Activated CD4-positive, alpha-beta T cell treated with anti-CD3 and anti-CD28 coated beads for 1 hour (primary cell): ENCODE results near the gene PPP1R14D.
A peak's percentile ranks its signal among the peaks of the same experiment; 100 is the strongest.

Experiments
- DNase-seq: peaks from one replicate; pipeline ENCODE4 v3.0.0-alpha.2; 2020

The PPP1R14D gene

GRCh38 chr15:40776537-40777141 is 51.9 kb downstream of the PPP1R14D start:
- no peak for DNase-seq

- DNase-seq = no peak
Measured at GRCh38 chr15:40775740-40776536, 52.6 kb downstream of the PPP1R14D start.

GRCh38 chr15:40775007-40775406 is 53.5 kb downstream of the PPP1R14D start:
- DNase-seq = no peak

- no peak for DNase-seq
Measured at GRCh38 chr15:40773902-40774301, 54.6 kb downstream of the PPP1R14D start.

GRCh38 chr15:40773496-40773895 is 55.0 kb downstream of the PPP1R14D start:
- DNase-seq = no peak

- DNase-seq = no peak
Measured at GRCh38 chr15:40772014-40772413, 56.5 kb downstream of the PPP1R14D start.

- no peak for DNase-seq
Measured at GRCh38 chr15:40771242-40771641, 57.3 kb downstream of the PPP1R14D start.

- no peak for DNase-seq
Measured at GRCh38 chr15:40770147-40770721, 58.3 kb downstream of the PPP1R14D start.

GRCh38 chr15:40769274-40770146 is 59.0 kb downstream of the PPP1R14D start, which contains the start of gene C15orf62:
TSS of gene C15orf62 (plus strand) at chr15:40769980. CDS start at chr15:40770496, 516 bp downstream.
- peak; percentile 48 for DNase-seq

- no peak for DNase-seq
Measured at GRCh38 chr15:40768521-40769273, 59.8 kb downstream of the PPP1R14D start.

- DNase-seq = no peak
Measured at GRCh38 chr15:40767838-40768500, 60.5 kb downstream of the PPP1R14D start.

- DNase-seq = no peak
Measured at GRCh38 chr15:40766906-40767837, 61.3 kb downstream of the PPP1R14D start.

GRCh38 chr15:40766194-40766815 is 62.2 kb downstream of the PPP1R14D start:
- DNase-seq = no peak
